ENCODE measurements around the gene DPH7.

GRCh38 chr9:137505421-137506140 lies 73.1 kb downstream of the DPH7 start:
- TF ChIP-seq, protein P1, sequence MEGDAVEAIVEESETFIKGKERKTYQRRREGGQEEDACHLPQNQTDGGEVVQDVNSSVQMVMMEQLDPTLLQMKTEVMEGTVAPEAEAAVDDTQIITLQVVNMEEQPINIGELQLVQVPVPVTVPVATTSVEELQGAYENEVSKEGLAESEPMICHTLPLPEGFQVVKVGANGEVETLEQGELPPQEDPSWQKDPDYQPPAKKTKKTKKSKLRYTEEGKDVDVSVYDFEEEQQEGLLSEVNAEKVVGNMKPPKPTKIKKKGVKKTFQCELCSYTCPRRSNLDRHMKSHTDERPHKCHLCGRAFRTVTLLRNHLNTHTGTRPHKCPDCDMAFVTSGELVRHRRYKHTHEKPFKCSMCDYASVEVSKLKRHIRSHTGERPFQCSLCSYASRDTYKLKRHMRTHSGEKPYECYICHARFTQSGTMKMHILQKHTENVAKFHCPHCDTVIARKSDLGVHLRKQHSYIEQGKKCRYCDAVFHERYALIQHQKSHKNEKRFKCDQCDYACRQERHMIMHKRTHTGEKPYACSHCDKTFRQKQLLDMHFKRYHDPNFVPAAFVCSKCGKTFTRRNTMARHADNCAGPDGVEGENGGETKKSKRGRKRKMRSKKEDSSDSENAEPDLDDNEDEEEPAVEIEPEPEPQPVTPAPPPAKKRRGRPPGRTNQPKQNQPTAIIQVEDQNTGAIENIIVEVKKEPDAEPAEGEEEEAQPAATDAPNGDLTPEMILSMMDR (IDR thresholded peaks at IDR 0.05): no peak
- no peak for TF ChIP-seq POLR2A (IDR thresholded peaks at IDR 0.05)
